Common myeloid progenitor, CD34-positive (primary cell): ENCODE results near the gene ABCA7.
A peak's percentile ranks its signal among the peaks of the same experiment; 100 is the strongest.

Experiments
- CTCF ChIA-PET: fragments of 350-600 bp; sonication (Branson Sonifier 250); formaldehyde crosslinking; loops from one replicate; lab custom pipeline; 2021; ENCODE audit warnings: antibody characterized with exemption; lab: Charles Lee
- POLR2A ChIA-PET: fragments of 350-600 bp; sonication (Branson Sonifier 250); formaldehyde crosslinking; loops from one replicate; lab custom pipeline; 2021; ENCODE audit warnings: antibody characterized with exemption; lab: Charles Lee
- DNase-seq, 3 donors: peaks; one replicate each; pipeline versions ENCODE4 v3.0.0 to v3.0.0-alpha.2; 2013
- H3K27ac ChIP-seq, 2 experiments: 1 replicate in 1 of 2; 2 replicates in 1 of 2; pipeline ENCODE4 v1.7.0; 2013; ENCODE audit warnings: inconsistent platforms in 2 of 2, low read length in 2 of 2, mild to moderate bottlenecking in 2 of 2, low read depth in 1 of 2, moderate library complexity in 1 of 2; ENCODE audit not compliant: severe bottlenecking in 2 of 2, insufficient read depth in 1 of 2, poor library complexity in 1 of 2
- H3K27me3 ChIP-seq, 5 experiments: replicated peaks in 2 of 5; 1 replicate in 3 of 5; 2 replicates in 2 of 5; pipeline versions ENCODE4 v1.6.1 to v1.7.0; 2013; ENCODE audit warnings: low read length in 4 of 5, mild to moderate bottlenecking in 2 of 5, moderate library complexity in 2 of 5, inconsistent platforms in 1 of 5; ENCODE audit not compliant: insufficient read depth in 5 of 5, control insufficient read depth in 4 of 5
- H3K36me3 ChIP-seq, 4 experiments: 1 replicate in 2 of 4; 2 replicates in 2 of 4; pipeline versions ENCODE4 v1.6.1 to v1.7.0; 2013; ENCODE audit warnings: low read length in 3 of 4, control low read depth in 1 of 4, mild to moderate bottlenecking in 1 of 4; ENCODE audit not compliant: control insufficient read depth in 4 of 4, insufficient read depth in 4 of 4
- H3K4me1 ChIP-seq, 4 experiments: 1 replicate in 3 of 4; 2 replicates in 1 of 4; pipeline versions ENCODE4 v1.6.1 to v1.7.1; 2013; ENCODE audit warnings: low read length in 3 of 4, mild to moderate bottlenecking in 3 of 4, control low read depth in 1 of 4, inconsistent platforms in 1 of 4, moderate library complexity in 1 of 4; ENCODE audit not compliant: control insufficient read depth in 4 of 4, insufficient read depth in 4 of 4; ENCODE audit errors: control extremely low read depth in 1 of 4
- H3K4me3 ChIP-seq, 7 experiments: 1 replicate in 4 of 7; 2 replicates in 3 of 7; pipeline versions ENCODE4 v1.5.1 to v1.7.0; 2013; ENCODE audit warnings: mild to moderate bottlenecking in 7 of 7, low read length in 6 of 7, moderate library complexity in 6 of 7, inconsistent platforms in 2 of 7, low read depth in 2 of 7, control low read depth in 1 of 7; ENCODE audit not compliant: insufficient read depth in 4 of 7, control insufficient read depth in 1 of 7; ENCODE audit errors: extremely low read depth in 1 of 7
- H3K9me3 ChIP-seq, 5 experiments: 1 replicate in 4 of 5; 2 replicates in 1 of 5; pipeline versions ENCODE4 v1.6.1 to v1.7.1; 2013; ENCODE audit warnings: low read length in 4 of 5, mild to moderate bottlenecking in 2 of 5, inconsistent platforms in 1 of 5, low read depth in 1 of 5, moderate library complexity in 1 of 5; ENCODE audit not compliant: control insufficient read depth in 4 of 5, insufficient read depth in 2 of 5; ENCODE audit errors: control extremely low read depth in 1 of 5
- WGBS: methylation state at CpG from one replicate; pipeline ENCODE4 v1.1.5; 2013; ENCODE audit not compliant: insufficient coverage; 5-methylcytosine and 5-hydroxymethylcytosine counted together

Gene ABCA7

GRCh38 chr19:1063909-1064660 lies 24.2 kb downstream of the ABCA7 start:
- WGBS, result 93% methylated on average over 27 of the region's 37 CpGs
- POLR2A ChIA-PET, result interaction anchor here (1.3 to 1.5 kb wide), 3 partner anchors 23 to 37 kb away, joined by 3 to 5 read pairs (median 4); no protein-coding TSS in a partner anchor

GRCh38 chr19:1064661-1065605 lies 25.0 kb downstream of the ABCA7 start:
- Histone ChIP-seq H3K4me1 (peaks cover 0 to 51% (median 43%) of the 10 kb centered on the region in 4 experiments), H3K36me3 (peaks cover 0 to 4% (median 3%) of the 10 kb centered on the region in 4 experiments), H3K27me3 (no peaks in the 10 kb centered on the region), H3K27ac (no peak overlapping the region), H3K9me3 (peaks cover 0 to 2% (median 0%) of the 10 kb centered on the region in 5 experiments), H3K4me3 (peak overlapping the region in 1 of 7 experiments; percentile 10)
- 15% methylated on average over 49 of the region's 60 CpGs for WGBS
- peak; percentile 74 to 78 (median 77) for DNase-seq
- ChIA-PET POLR2A (interaction anchor here (1.3 to 1.5 kb wide), 4 partner anchors 10 to 38 kb away, joined by 3 to 5 read pairs (median 4); no protein-coding TSS in a partner anchor), CTCF (interaction anchor here (0.8 to 4.9 kb wide), 18 partner anchors 8 to 158 kb away, joined by 3 to 34 read pairs (median 4); partner anchors contain the start of gene ABCA7)

More at GRCh38 chr19:1063909-1064660, 24.2 kb downstream of the ABCA7 start:
- H3K4me3 ChIP-seq, result no peak overlapping the region
- peaks cover 0 to 5% (median 0%) of the 10 kb centered on the region in 5 experiments for H3K9me3 ChIP-seq
- peaks cover 0 to 3% (median 3%) of the 10 kb centered on the region in 4 experiments for H3K36me3 ChIP-seq
- no peak for DNase-seq
- no peak overlapping the region for H3K27ac ChIP-seq
- peaks cover 0 to 42% (median 35%) of the 10 kb centered on the region in 4 experiments for H3K4me1 ChIP-seq
- CTCF ChIA-PET, result interaction anchor here (0.6 to 4.9 kb wide), 18 partner anchors 7 to 158 kb away, joined by 3 to 34 read pairs (median 4); partner anchors contain the start of gene ABCA7
- no peaks in the 10 kb centered on the region for H3K27me3 ChIP-seq

- peaks cover 0 to 55% (median 48%) of the 10 kb centered on the region in 4 experiments for H3K4me1 ChIP-seq
- H3K4me3 ChIP-seq, result peak overlapping the region in 2 of 7 experiments; percentile 10 to 13
- WGBS, result 92% methylated on average over 13 of the region's 17 CpGs
Measured at GRCh38 chr19:1065606-1066109, 25.8 kb downstream of the ABCA7 start.

GRCh38 chr19:1066251-1066747 lies 26.4 kb downstream of the ABCA7 start:
- peaks cover 0 to 11% (median 9%) of the 10 kb centered on the region in 4 experiments for H3K36me3 ChIP-seq
- H3K9me3 ChIP-seq, result no peaks in the 10 kb centered on the region
- H3K27me3 ChIP-seq, result no peaks in the 10 kb centered on the region
- H3K27ac ChIP-seq, result no peak overlapping the region
- ChIA-PET POLR2A (interaction anchor here (1.0 to 1.8 kb wide), 6 partner anchors 8 to 47 kb away, joined by 3 to 9 read pairs (median 3); partner anchors contain the start of genes ABCA7 and RNU6-2), CTCF (interaction anchor here (0.9 to 4.9 kb wide), 5 partner anchors 11 to 29 kb away, joined by 3 to 34 read pairs (median 18); partner anchors contain the start of gene ABCA7)
- peak overlapping the region in 6 of 7 experiments; percentile 58 to 91 (median 82) for H3K4me3 ChIP-seq
- WGBS, result 40% methylated on average over 17 of the region's 17 CpGs
- peak in 1 of 3 donors; percentile 38 for DNase-seq
- H3K4me1 ChIP-seq, result peaks cover 0 to 56% (median 50%) of the 10 kb centered on the region in 4 experiments

More at GRCh38 chr19:1065606-1066109, 25.8 kb downstream of the ABCA7 start:
- DNase-seq, result no peak
- H3K27me3 ChIP-seq, result no peaks in the 10 kb centered on the region
- CTCF ChIA-PET, result interaction anchor here (0.9 to 4.9 kb wide), 8 partner anchors 9 to 34 kb away, joined by 3 to 34 read pairs (median 4); partner anchors contain the start of gene ABCA7
- peaks cover 0 to 9% (median 5%) of the 10 kb centered on the region in 4 experiments for H3K36me3 ChIP-seq
- POLR2A ChIA-PET, result interaction anchor here (1.3 to 1.5 kb wide), 3 partner anchors 9 to 24 kb away, joined by 3 to 5 read pairs (median 4); no protein-coding TSS in a partner anchor
- no peak overlapping the region for H3K27ac ChIP-seq
- peaks cover 0 to 2% (median 0%) of the 10 kb centered on the region in 5 experiments for H3K9me3 ChIP-seq

GRCh38 chr19:1066748-1067340 lies 26.9 kb downstream of the ABCA7 start, which contains the start of gene ARHGAP45:
TSS of gene ARHGAP45 (plus strand) at chr19:1067167. CDS start at chr19:1067406, 239 bp downstream.
- peaks cover 0 to 15% (median 11%) of the 10 kb centered on the region in 4 experiments for H3K36me3 ChIP-seq
- WGBS, result 2% methylated on average over 44 of the region's 61 CpGs
- peak; percentile 61 to 83 (median 78) for DNase-seq
- peaks cover 0 to 56% (median 50%) of the 10 kb centered on the region in 4 experiments for H3K4me1 ChIP-seq
- H3K27ac ChIP-seq, result peak within 1 kb of the TSS in 1 of 2 experiments; percentile 75
- no peaks in the 10 kb centered on the region for H3K9me3 ChIP-seq
- ChIA-PET POLR2A (interaction anchor here (1.0 to 1.8 kb wide), 6 partner anchors 10 to 47 kb away, joined by 3 to 9 read pairs (median 4); partner anchors contain the start of genes ABCA7 and RNU6-2), CTCF (interaction anchor here (0.6 to 4.9 kb wide), 12 partner anchors 10 to 363 kb away, joined by 3 to 34 read pairs (median 4); partner anchors contain the start of genes ABCA7 and CNN2)
- H3K27me3 ChIP-seq, result no peaks in the 10 kb centered on the region
- H3K4me3 ChIP-seq, result peak within 1 kb of the TSS; percentile 58 to 91 (median 78)
